SH-SY5Y (cell line): ENCODE measurements around the gene EIF3F.

Experiments used
- GATA2 ChIP-seq: IDR thresholded peaks from 2 replicates; pipeline ENCODE4 v1.6.1; 2011; ENCODE audit warnings: mild to moderate bottlenecking, low read depth, low read length
- GATA3 ChIP-seq: IDR thresholded peaks from 2 replicates; pipeline ENCODE4 v1.6.1; 2011; ENCODE audit warnings: low read depth, mild to moderate bottlenecking, low read length, moderate library complexity

- TF ChIP-seq GATA2 (no peak), GATA3 (no peak)
Measured at GRCh38 chr11:8036986-8037385, 49.8 kb downstream of the EIF3F start.
